ENCODE data around the gene FPR2.
"Not testable (repeated sequence)": the region's sequence is repeated elsewhere in the genome, so short reads cannot be mapped to it uniquely, and the experiment has no call there.

Gene FPR2

GRCh38 chr19:51737389-51737788 is 23.6 kb upstream of the FPR2 start:
- POLR2A ChIA-PET = no interaction called here
- CTCF ChIA-PET = interaction anchor here (1.0 kb wide), 1 partner anchor 40 kb away, joined by 4 read pairs; no protein-coding TSS in a partner anchor
- DNase-seq (ENCODE audit: extremely low spot score) = no peak
- TF ChIP-seq BHLHE40 (IDR thresholded peaks at IDR 0.05; ENCODE audit: borderline replicate concordance) = no peak
- TF ChIP-seq TARDBP (IDR thresholded peaks at IDR 0.05) = no peak
- TF ChIP-seq FOXA1 (IDR thresholded peaks at IDR 0.05) = no peak
- no peak for TF ChIP-seq FOXK2 (IDR thresholded peaks at IDR 0.05)
- TF ChIP-seq FOXM1 (IDR thresholded peaks at IDR 0.05; ENCODE audit: borderline replicate concordance) = no peak
- no peak for TF ChIP-seq SUZ12 (IDR thresholded peaks at IDR 0.05)
- no peak for TF ChIP-seq LEF1 (IDR thresholded peaks at IDR 0.05; ENCODE audit: borderline replicate concordance)
- TF ChIP-seq PKNOX1 (IDR thresholded peaks at IDR 0.05) = no peak
- no peak for TF ChIP-seq L3MBTL2 (conservative IDR thresholded peaks at IDR 0.05)
- TF ChIP-seq SP1 (IDR thresholded peaks at IDR 0.05) = no peak
- no peak for TF ChIP-seq ZNF384 (IDR thresholded peaks at IDR 0.05)
- TF ChIP-seq CTBP1 (IDR thresholded peaks at IDR 0.05; ENCODE audit: borderline replicate concordance) = no peak
- no peak for TF ChIP-seq ARNT (IDR thresholded peaks at IDR 0.05)
- TF ChIP-seq ELF4 (IDR thresholded peaks at IDR 0.05) = no peak
- TF ChIP-seq NFRKB (IDR thresholded peaks at IDR 0.05) = no peak
- TF ChIP-seq HDGF (IDR thresholded peaks at IDR 0.05; ENCODE audit: borderline replicate concordance) = no peak

GRCh38 chr19:51737924-51738323 is 23.1 kb upstream of the FPR2 start:
- POLR2A ChIA-PET = no interaction called here

GRCh38 chr19:51738523-51738922 is 22.5 kb upstream of the FPR2 start:
- POLR2A ChIA-PET; DNase-seq (ENCODE audit: extremely low spot score); CTCF ChIA-PET: not testable (repeated sequence)

More at GRCh38 chr19:51737924-51738323, 23.1 kb upstream of the FPR2 start:
- CTCF ChIA-PET = no interaction called here
- TF ChIP-seq FOXK2 (IDR thresholded peaks at IDR 0.05) (no peak), FOXM1 (IDR thresholded peaks at IDR 0.05; ENCODE audit: borderline replicate concordance) (no peak), L3MBTL2 (conservative IDR thresholded peaks at IDR 0.05) (no peak), FOXA1 (IDR thresholded peaks at IDR 0.05) (no peak), NFRKB (IDR thresholded peaks at IDR 0.05) (no peak), ZNF384 (IDR thresholded peaks at IDR 0.05) (no peak), TARDBP (IDR thresholded peaks at IDR 0.05) (no peak), ELF4 (IDR thresholded peaks at IDR 0.05) (no peak), SUZ12 (IDR thresholded peaks at IDR 0.05) (no peak), ARNT (IDR thresholded peaks at IDR 0.05) (no peak), HDGF (IDR thresholded peaks at IDR 0.05; ENCODE audit: borderline replicate concordance) (no peak), SP1 (IDR thresholded peaks at IDR 0.05) (no peak), PKNOX1 (IDR thresholded peaks at IDR 0.05) (no peak), CTBP1 (IDR thresholded peaks at IDR 0.05; ENCODE audit: borderline replicate concordance) (no peak), LEF1 (IDR thresholded peaks at IDR 0.05; ENCODE audit: borderline replicate concordance) (no peak), BHLHE40 (IDR thresholded peaks at IDR 0.05; ENCODE audit: borderline replicate concordance) (no peak)
- no peak for DNase-seq (ENCODE audit: extremely low spot score)

GRCh38 chr19:51739466-51740213 is 21.3 kb upstream of the FPR2 start:
- POLR2A ChIA-PET = no interaction called here
- no peak for TF ChIP-seq HDGF (IDR thresholded peaks at IDR 0.05; ENCODE audit: borderline replicate concordance)
- no peak for TF ChIP-seq FOXM1 (IDR thresholded peaks at IDR 0.05; ENCODE audit: borderline replicate concordance)
- no peak for TF ChIP-seq SUZ12 (IDR thresholded peaks at IDR 0.05)
- TF ChIP-seq FOXK2 (IDR thresholded peaks at IDR 0.05) = no peak
- no peak for TF ChIP-seq L3MBTL2 (conservative IDR thresholded peaks at IDR 0.05)
- no peak for TF ChIP-seq ELF4 (IDR thresholded peaks at IDR 0.05)
- no peak for DNase-seq (ENCODE audit: extremely low spot score)
- CTCF ChIA-PET = no interaction called here

GRCh38 chr19:51740356-51740755 is 20.6 kb upstream of the FPR2 start:
- TF ChIP-seq PKNOX1 (IDR thresholded peaks at IDR 0.05) (no peak), ARNT (IDR thresholded peaks at IDR 0.05) (no peak), FOXA1 (IDR thresholded peaks at IDR 0.05) (no peak), CTBP1 (IDR thresholded peaks at IDR 0.05; ENCODE audit: borderline replicate concordance) (no peak)
- DNase-seq (ENCODE audit: extremely low spot score) = no peak
- ChIA-PET CTCF (no interaction called here), POLR2A (no interaction called here)

- ChIA-PET POLR2A (no interaction called here), CTCF (no interaction called here)
- DNase-seq (ENCODE audit: extremely low spot score) = no peak
- no peak for TF ChIP-seq ARNT (IDR thresholded peaks at IDR 0.05)
- TF ChIP-seq BHLHE40 (IDR thresholded peaks at IDR 0.05; ENCODE audit: borderline replicate concordance) = no peak
- no peak for TF ChIP-seq SUZ12 (IDR thresholded peaks at IDR 0.05)
- TF ChIP-seq FOXK2 (IDR thresholded peaks at IDR 0.05) = no peak
- no peak for TF ChIP-seq ZNF384 (IDR thresholded peaks at IDR 0.05)
- no peak for TF ChIP-seq TARDBP (IDR thresholded peaks at IDR 0.05)
- TF ChIP-seq FOXM1 (IDR thresholded peaks at IDR 0.05; ENCODE audit: borderline replicate concordance) = no peak
Measured at GRCh38 chr19:51742789-51743188, 18.2 kb upstream of the FPR2 start.

GRCh38 chr19:51743405-51743804 is 17.6 kb upstream of the FPR2 start:
- CTCF ChIA-PET = no interaction called here
- no peak for DNase-seq (ENCODE audit: extremely low spot score)

More at GRCh38 chr19:51743405-51743804, 17.6 kb upstream of the FPR2 start:
- POLR2A ChIA-PET = no interaction called here
- TF ChIP-seq L3MBTL2 (conservative IDR thresholded peaks at IDR 0.05) = no peak
- no peak for TF ChIP-seq ARNT (IDR thresholded peaks at IDR 0.05)
- TF ChIP-seq TARDBP (IDR thresholded peaks at IDR 0.05) = no peak
- TF ChIP-seq SUZ12 (IDR thresholded peaks at IDR 0.05) = no peak
- TF ChIP-seq NFRKB (IDR thresholded peaks at IDR 0.05) = no peak
- no peak for TF ChIP-seq BHLHE40 (IDR thresholded peaks at IDR 0.05; ENCODE audit: borderline replicate concordance)
- no peak for TF ChIP-seq PKNOX1 (IDR thresholded peaks at IDR 0.05)
- no peak for TF ChIP-seq ELF4 (IDR thresholded peaks at IDR 0.05)
- TF ChIP-seq FOXA1 (IDR thresholded peaks at IDR 0.05) = no peak
- no peak for TF ChIP-seq LEF1 (IDR thresholded peaks at IDR 0.05; ENCODE audit: borderline replicate concordance)
- no peak for TF ChIP-seq FOXK2 (IDR thresholded peaks at IDR 0.05)
- no peak for TF ChIP-seq HDGF (IDR thresholded peaks at IDR 0.05; ENCODE audit: borderline replicate concordance)

All from HEK293T (cell line).